K562 (cell line): ENCODE measurements around the gene IKBKG. TPM values are rescaled to one million over a fixed set of nuclear protein-coding genes. Genes with fewer than 3 reads are reported as not detected.

Source experiments
- AFF4 ChIP-seq: sonication (generic); formaldehyde crosslinking; IDR thresholded peaks from 2 replicates; pipeline ENCODE4 v1.8.0; 2023; ENCODE audit warnings: mild to moderate bottlenecking, missing genetic modification reagents
- BACH1 ChIP-seq: fragments of 200-800 bp; sonication (Bioruptor generic); IDR thresholded peaks from 2 replicates; pipeline ENCODE4 v1.6.1; 2016; ENCODE audit warnings: missing genetic modification characterization, missing compliant biosample characterization
- CBFA2T2 ChIP-seq: fragments of 450-650 bp; conservative IDR thresholded peaks from 2 replicates; pipeline ENCODE4 v1.6.1; 2017; ENCODE audit warnings: mild to moderate bottlenecking
- ELK1 ChIP-seq: sonication (generic); formaldehyde crosslinking; IDR thresholded peaks from 2 replicates; pipeline ENCODE4 v1.8.1; 2022; ENCODE audit warnings: missing genetic modification reagents
- ETV1 ChIP-seq: fragments of 450-650 bp; conservative IDR thresholded peaks from 2 replicates; pipeline ENCODE4 v1.6.1; 2016; ENCODE audit warnings: missing genetic modification characterization, control low read depth, low read depth, missing compliant biosample characterization
- HMBOX1 ChIP-seq: sonication (generic); IDR thresholded peaks from 2 replicates; pipeline ENCODE4 v1.6.1; 2016
- KHSRP ChIP-seq: fragments of 450-650 bp; IDR thresholded peaks from 2 replicates; pipeline ENCODE4 v1.6.1; 2017
- MECOM ChIP-seq: fragments of 250-450 bp; sonication (Bioruptor Pico); IDR thresholded peaks from 2 replicates; pipeline ENCODE4 v1.8.0; 2022; ENCODE audit warnings: inconsistent platforms
- MTA2 ChIP-seq: fragments of 450-650 bp; IDR thresholded peaks from 2 replicates; pipeline ENCODE4 v1.6.1; 2016; ENCODE audit warnings: low read depth
- NUFIP1 ChIP-seq: fragments of 450-650 bp; IDR thresholded peaks from 2 replicates; pipeline ENCODE4 v1.6.1; 2018; ENCODE audit not compliant: partially characterized antibody
- PHF8 ChIP-seq: fragments of 200-600 bp; sonication (generic); IDR thresholded peaks from 2 replicates; pipeline ENCODE4 v1.6.1; 2012; ENCODE audit warnings: mixed run types, mild to moderate bottlenecking, inconsistent platforms, low read length, moderate library complexity, borderline replicate concordance
- RBM22 ChIP-seq: fragments of 200-400 bp; formaldehyde crosslinking; IDR thresholded peaks from 2 replicates; pipeline ENCODE4 v1.6.1; 2018; ENCODE audit warnings: low read length, low read depth; ENCODE audit not compliant: poor library complexity, severe bottlenecking
- RCOR1 ChIP-seq, 2 experiments: IDR thresholded peaks; 2 replicates each; pipeline ENCODE4 v1.6.1; 2012; ENCODE audit warnings: low read depth in 2 of 2, low read length in 2 of 2, borderline replicate concordance in 1 of 2, improper control_type of control experiment in 1 of 2
- SAFB ChIP-seq: fragments of 200-400 bp; formaldehyde crosslinking; IDR thresholded peaks from 2 replicates; pipeline ENCODE4 v1.6.1; 2017; ENCODE audit warnings: low read depth, low read length, borderline replicate concordance
- SAP30 ChIP-seq: fragments of 200-600 bp; sonication (generic); IDR thresholded peaks from 2 replicates; pipeline ENCODE4 v1.6.1; 2012; ENCODE audit warnings: borderline replicate concordance, low read depth, mild to moderate bottlenecking, moderate library complexity, low read length, control low read depth, inconsistent platforms; ENCODE audit not compliant: insufficient read depth, poor library complexity, severe bottlenecking
- SRSF9 ChIP-seq: fragments of 200-400 bp; formaldehyde crosslinking; IDR thresholded peaks from 2 replicates; pipeline ENCODE4 v1.6.1; 2017; ENCODE audit warnings: low read depth, low read length, borderline replicate concordance
- TCF7L2 ChIP-seq: fragments of 150-350 bp; IDR thresholded peaks from 2 replicates; pipeline ENCODE4 v1.6.1; 2016; ENCODE audit warnings: low read depth, mild to moderate bottlenecking, low read length, moderate library complexity
- XRCC5 ChIP-seq: fragments of 200-400 bp; formaldehyde crosslinking; IDR thresholded peaks from 2 replicates; pipeline ENCODE4 v1.6.1; 2017; ENCODE audit warnings: low read depth, mild to moderate bottlenecking, low read length
- ZBED1 ChIP-seq: IDR thresholded peaks from 2 replicates; pipeline ENCODE4 v1.6.1; 2014
- ZNF143 ChIP-seq: sonication (generic); formaldehyde crosslinking; IDR thresholded peaks from 2 replicates; pipeline ENCODE4 v1.9.0; 2022; ENCODE audit warnings: mild to moderate bottlenecking, missing genetic modification reagents
- ZNF184 ChIP-seq: sonication (generic); formaldehyde crosslinking; IDR thresholded peaks from 2 replicates; pipeline ENCODE4 v1.5.0; 2020; ENCODE audit warnings: missing genetic modification reagents
- ZNF253 ChIP-seq: fragments of 250-450 bp; sonication (Bioruptor Pico); conservative IDR thresholded peaks from 2 replicates; pipeline ENCODE4 v1.6.1; 2021; ENCODE audit warnings: mild to moderate bottlenecking
- ZNF717 ChIP-seq: fragments of 250-450 bp; sonication (Bioruptor Pico); IDR thresholded peaks from 2 replicates; pipeline ENCODE4 v1.5.0; 2021
- ZNF764 ChIP-seq: fragments of 250-450 bp; sonication (Bioruptor Pico); IDR thresholded peaks from 2 replicates; pipeline ENCODE4 v1.4.0; 2020; ENCODE audit warnings: low read depth, mild to moderate bottlenecking, moderate library complexity
- ZNF785 ChIP-seq: fragments of 250-450 bp; sonication (Bioruptor Pico); IDR thresholded peaks from 2 replicates; pipeline ENCODE4 v1.4.0; 2020; ENCODE audit warnings: mild to moderate bottlenecking
- polyA plus RNA-seq, 8 experiments: library from polyadenylated mRNA; depleted of rRNA in 4 of 8; stranded (reverse) in 5 of 8; unstranded in 3 of 8; fragments of >200 nt; fragmentation: Nextera tagmentation in 2 of 8; fragmentation: Illumina TruSeq in 1 of 8; extraction: Ambion mirVana in 2 of 8; extraction: Trizol in 1 of 8; gene quantifications; 2 replicates each; pipeline versions ENCODE4 v1.2.1 to v1.2.3, GENCODE V29; 2011 to 2014; ENCODE audit warnings: inconsistent platforms in 1 of 8, missing spikeins in 1 of 8
- total RNA-seq, 7 experiments: library from RNA; depleted of rRNA in 6 of 7; stranded (reverse); fragments of >200 nt in 6 of 7; fragmentation: Illumina TruSeq in 2 of 7; extraction: Trizol in 2 of 7; gene quantifications; 2 replicates each; pipeline versions ENCODE4 v1.2.1 to v1.2.3, GENCODE V29; 2011 to 2021; ENCODE audit warnings: low replicate concordance in 1 of 7

The IKBKG gene
- total and polyA plus RNA-seq, 9 of the 15 experiments (the other 6 are each of a cell fraction or from before 2014, with no cell fraction given): 0.68 to 60.0 (median 21.9) TPM

GRCh38 chrX:154534526-154535322 is 12.7 kb upstream of the IKBKG start (continued):
- TF ChIP-seq RCOR1 (IDR thresholded peaks at IDR 0.05; ENCODE audit: borderline replicate concordance in 1 of 2, low read depth in 2 of 2, low read length in 2 of 2) (peak; percentile 32 to 37; a peak in 2 of 4 replicates), KHSRP (no peak), ZBED1 (no peak), ZNF717 (no peak), PHF8 (no peak), ZNF184 (CRISPR knock-in tag) (no peak), ETV1 (tag) (peak; percentile 64; the same call in 1 of the 2 replicates), ZNF143 (CRISPR knock-in tag) (0 out of 2 replicates have a peak, but pooled peaks have one; percentile 29), RBM22 (no peak), ZNF764 (CRISPR knock-in tag) (no peak), MECOM (no peak), SRSF9 (no peak), ZNF253 (CRISPR knock-in tag) (no peak), CBFA2T2 (no peak), BACH1 (tag) (no peak), NUFIP1 (no peak), MTA2 (no peak), XRCC5 (peak; percentile 76; the same call in 1 of the 2 replicates), AFF4 (CRISPR knock-in tag) (no peak), SAFB (no peak), ZNF785 (CRISPR knock-in tag) (no peak), TCF7L2 (no peak), SAP30 (no peak), ELK1 (CRISPR knock-in tag) (no peak), HMBOX1 (no peak)
